Activated naive CD8-positive, alpha-beta T cell treated with anti-CD3 and anti-CD28 coated beads for 36 hours (primary cell): ENCODE results near the gene ELFN2. TPM values are rescaled to one million over a fixed set of nuclear protein-coding genes. Genes with fewer than 3 reads are reported as not detected.
A peak's percentile ranks its signal among the peaks of the same experiment; 100 is the strongest.

Experiments used
- DNase-seq: peaks from one replicate; pipeline ENCODE4 v3.0.0; 2021
- H3K27ac Mint-ChIP-seq: one replicate; pipeline ENCODE4 v1.8.0; 2022; ENCODE audit warnings: mild to moderate bottlenecking, moderate library complexity, mixed read lengths
- H3K27me3 Mint-ChIP-seq: one replicate; pipeline ENCODE4 v1.8.0; 2022; ENCODE audit warnings: mild to moderate bottlenecking, mixed read lengths
- H3K36me3 Mint-ChIP-seq: one replicate; pipeline ENCODE4 v1.8.0; 2021; ENCODE audit warnings: mild to moderate bottlenecking, mixed read lengths
- H3K4me1 Mint-ChIP-seq: one replicate; pipeline ENCODE4 v1.8.0; 2021; ENCODE audit warnings: mixed read lengths
- H3K4me3 Mint-ChIP-seq: one replicate; pipeline ENCODE4 v1.8.0; 2022; ENCODE audit warnings: mild to moderate bottlenecking, moderate library complexity, mixed read lengths
- H3K9me3 Mint-ChIP-seq: one replicate; pipeline ENCODE4 v1.8.0; 2022; ENCODE audit warnings: mixed read lengths
- total RNA-seq, 2 experiments: library from RNA; stranded (reverse); gene quantifications; one replicate each; pipeline ENCODE4 v1.2.3, GENCODE V29; 2021

ELFN2 gene
- total RNA-seq, 2 experiments from 2014 or later: 0.06 to 0.20 TPM

DNA sequence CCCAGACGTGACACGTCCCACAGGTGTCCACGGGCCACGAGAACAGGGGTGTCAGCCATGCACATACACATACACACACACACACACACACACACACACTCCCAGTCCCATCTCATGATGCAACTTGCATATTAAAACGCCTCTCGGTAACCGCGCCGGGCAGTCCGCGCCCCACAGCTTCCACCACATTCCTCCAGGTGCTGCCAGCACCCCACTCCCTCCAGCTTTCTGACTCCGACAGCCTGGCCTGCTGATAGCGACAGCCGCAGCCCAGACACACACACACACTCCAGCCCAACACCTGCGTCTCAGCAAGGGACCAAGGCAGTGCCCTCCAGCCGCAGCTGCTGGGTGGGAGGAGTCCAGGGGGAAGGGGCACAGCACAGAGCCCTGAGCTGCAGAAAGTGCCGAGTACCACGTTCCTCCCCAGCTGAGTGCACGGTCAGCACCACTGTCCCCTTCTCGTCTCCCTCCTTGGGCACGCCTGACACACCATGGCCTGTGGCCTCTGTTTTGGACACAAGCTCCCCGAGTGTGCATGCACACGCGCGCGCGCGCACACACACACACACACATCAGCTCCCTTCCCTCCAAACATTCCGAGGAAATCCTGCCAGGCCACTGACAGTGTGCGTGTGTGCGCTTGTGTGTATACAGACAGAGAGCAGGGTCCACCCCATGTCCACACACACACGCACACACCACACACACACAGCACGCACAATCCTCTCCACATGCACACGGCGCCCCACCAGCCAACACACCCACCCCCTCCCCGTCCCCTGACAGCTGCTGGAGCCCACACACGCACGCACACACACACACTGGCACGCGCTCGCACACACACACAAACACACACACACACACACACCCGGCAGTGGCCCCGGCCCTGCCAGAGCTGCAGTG, 1.2 kb downstream of the ELFN2 start:
- H3K4me1 Mint-ChIP-seq: peaks cover 17% of the 10 kb centered on the region
- H3K27ac Mint-ChIP-seq: no peak overlapping the region
- H3K9me3 Mint-ChIP-seq: no peaks in the 10 kb centered on the region
- peak overlapping the region; percentile 59 for H3K4me3 Mint-ChIP-seq
- no peak for DNase-seq
- no peaks in the 10 kb centered on the region for H3K36me3 Mint-ChIP-seq
- H3K27me3 Mint-ChIP-seq: peaks cover 58% of the 10 kb centered on the region

DNA sequence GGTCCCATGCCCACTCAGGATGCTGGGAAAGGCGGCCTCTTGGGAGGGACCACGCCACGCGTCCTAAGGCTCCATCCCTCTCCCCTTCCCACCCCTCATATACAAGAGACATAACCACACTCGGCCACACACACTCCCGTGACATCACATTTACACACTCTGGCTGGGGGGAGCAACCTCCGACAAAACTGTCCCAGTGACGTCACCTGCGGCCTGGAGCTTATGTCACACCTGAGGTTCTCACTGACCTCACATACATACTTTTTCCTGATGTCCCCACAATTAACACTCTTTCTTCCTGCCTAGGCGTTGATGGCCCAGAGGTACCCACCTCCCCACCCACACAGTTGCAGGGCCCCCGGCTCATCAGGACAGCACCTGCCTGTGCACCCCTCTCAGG, 1.9 kb downstream of the ELFN2 start:
- no peak overlapping the region for H3K27ac Mint-ChIP-seq
- peaks cover 16% of the 10 kb centered on the region for H3K4me1 Mint-ChIP-seq
- DNase-seq: no peak

DNA sequence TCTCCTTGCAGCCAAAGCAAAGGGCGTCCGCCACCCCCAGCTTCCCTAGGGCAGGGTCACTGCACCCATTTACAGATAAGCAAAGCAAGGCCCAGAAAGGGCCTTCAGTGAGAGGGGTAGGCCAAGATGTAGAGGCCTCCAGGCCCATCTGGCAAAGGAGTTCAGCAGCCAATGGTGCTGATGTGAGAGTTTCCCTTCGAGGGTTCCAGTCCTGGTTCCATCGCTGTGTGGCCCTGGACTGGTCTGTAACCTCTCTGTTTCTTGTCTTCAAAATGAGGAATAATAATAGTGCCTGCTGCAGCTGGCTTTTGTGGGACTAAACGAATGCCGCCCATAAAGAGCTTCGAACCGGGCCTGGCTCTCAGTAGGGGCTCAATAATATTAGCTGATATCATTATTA, 4.0 kb downstream of the ELFN2 start:
- Mint-ChIP-seq H3K4me1 (peaks cover 24% of the 10 kb centered on the region), H3K27me3 (peaks cover 66% of the 10 kb centered on the region), H3K27ac (no peak overlapping the region), H3K36me3 (no peaks in the 10 kb centered on the region), H3K9me3 (no peaks in the 10 kb centered on the region), H3K4me3 (no peak overlapping the region)
- DNase-seq: no peak

More for the DNA sequence above, 1.9 kb downstream of the ELFN2 start:
- no peaks in the 10 kb centered on the region for H3K9me3 Mint-ChIP-seq
- H3K36me3 Mint-ChIP-seq: no peaks in the 10 kb centered on the region
- H3K27me3 Mint-ChIP-seq: peaks cover 60% of the 10 kb centered on the region
- H3K4me3 Mint-ChIP-seq: no peak overlapping the region

DNA sequence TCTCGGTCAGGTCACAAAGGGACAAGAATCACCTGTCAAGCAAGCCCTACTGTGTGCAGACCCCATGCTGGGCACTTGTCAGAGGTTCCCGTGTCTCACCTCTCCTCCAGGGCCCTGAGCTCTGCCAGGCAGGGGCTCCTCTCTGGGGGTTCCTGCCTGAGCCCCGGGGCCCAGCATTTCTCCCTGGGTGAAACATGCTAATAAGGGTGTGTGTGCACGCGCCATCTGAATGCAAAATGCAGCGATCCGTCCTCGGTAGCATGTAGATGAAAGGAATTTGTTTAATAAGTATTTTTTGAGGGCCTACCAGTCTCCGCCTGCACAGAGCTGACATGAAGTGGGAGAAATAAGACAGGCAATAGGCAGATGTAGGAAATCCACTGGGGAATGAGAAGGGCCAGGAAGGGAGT, 5.8 kb downstream of the ELFN2 start:
- no peak overlapping the region for H3K4me3 Mint-ChIP-seq
- H3K27me3 Mint-ChIP-seq: peaks cover 70% of the 10 kb centered on the region
- DNase-seq: no peak
- H3K4me1 Mint-ChIP-seq: peaks cover 27% of the 10 kb centered on the region
- no peak overlapping the region for H3K27ac Mint-ChIP-seq
- no peaks in the 10 kb centered on the region for H3K36me3 Mint-ChIP-seq
- no peaks in the 10 kb centered on the region for H3K9me3 Mint-ChIP-seq

DNA sequence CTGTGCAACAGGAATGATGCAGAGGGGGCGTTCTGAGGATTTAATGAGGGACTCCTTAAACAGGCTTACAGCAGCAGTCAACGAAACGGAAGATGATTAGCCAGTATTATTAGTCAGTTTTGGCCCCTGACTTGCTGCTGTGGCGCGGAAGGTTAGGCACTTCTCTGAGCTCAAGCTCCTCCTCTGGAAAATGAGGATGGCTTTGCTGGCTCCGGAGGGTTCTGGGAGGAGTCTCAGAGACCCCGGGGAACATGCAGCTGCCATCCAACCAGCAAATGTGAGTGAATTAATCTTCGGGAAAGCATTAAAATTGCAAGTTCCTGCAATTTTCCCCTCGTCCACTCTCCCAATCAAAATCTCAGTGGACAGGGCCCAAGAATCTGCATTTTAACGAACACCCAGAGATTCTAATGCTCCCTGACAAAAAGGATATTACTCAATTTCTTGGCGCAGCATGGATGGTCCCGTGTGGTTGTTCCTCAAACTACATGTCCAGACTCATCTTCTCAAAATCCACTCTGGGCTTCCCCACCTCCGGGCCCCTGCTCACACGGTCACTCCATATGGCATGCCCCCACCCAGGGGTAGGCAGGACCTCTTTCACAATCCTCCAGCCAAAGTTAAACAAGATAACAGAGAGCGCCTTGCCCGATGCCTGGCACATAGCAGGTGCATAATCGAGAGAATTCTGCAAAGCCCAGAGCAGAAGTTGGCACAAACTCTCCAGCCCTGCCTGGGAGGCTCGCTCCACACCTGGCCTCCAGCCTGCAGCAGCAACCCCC, 6.4 kb downstream of the ELFN2 start:
- Mint-ChIP-seq H3K4me3 (peak overlapping the region; percentile 77), H3K9me3 (no peaks in the 10 kb centered on the region), H3K27ac (no peak overlapping the region), H3K27me3 (peaks cover 70% of the 10 kb centered on the region), H3K4me1 (peaks cover 25% of the 10 kb centered on the region), H3K36me3 (no peaks in the 10 kb centered on the region)
- DNase-seq: no peak

DNA sequence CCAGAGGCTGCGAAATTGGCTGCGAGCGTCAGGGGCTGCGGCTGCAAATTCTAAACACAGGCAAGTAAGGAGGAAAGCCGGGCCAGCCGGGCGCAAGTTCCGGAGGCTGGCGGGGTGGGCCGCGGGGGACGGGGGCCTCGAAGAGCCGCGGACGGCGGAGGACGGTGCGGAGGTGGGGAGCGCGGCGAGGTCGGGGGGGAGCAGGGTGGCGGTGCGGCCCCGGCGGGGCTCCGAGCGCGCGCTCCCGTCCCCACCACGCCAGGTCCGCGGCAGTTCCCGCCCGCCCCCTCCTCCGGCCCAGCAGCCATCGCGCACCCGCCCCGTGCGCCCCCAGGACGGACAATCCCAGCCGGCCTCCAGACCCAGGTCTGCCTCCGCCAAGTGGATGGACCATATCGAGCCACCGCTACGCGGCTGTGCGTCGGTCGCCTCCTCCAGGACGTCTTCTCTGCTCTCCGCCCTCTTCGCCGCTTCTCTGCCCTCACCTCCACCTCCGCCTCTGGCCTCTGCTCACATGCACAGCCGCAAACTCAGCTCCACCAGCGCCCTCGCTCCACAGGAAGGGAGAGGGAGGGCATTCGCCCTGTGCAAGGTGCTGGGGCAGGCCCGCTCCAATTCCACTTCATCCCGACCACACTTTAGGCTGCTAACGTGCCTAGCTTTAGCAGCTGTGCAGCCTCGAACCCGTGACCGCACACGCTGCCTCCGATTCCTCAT, 7.2 kb downstream of the ELFN2 start:
- peak; percentile 46 for DNase-seq
- Mint-ChIP-seq H3K4me1 (peaks cover 24% of the 10 kb centered on the region), H3K36me3 (no peaks in the 10 kb centered on the region), H3K9me3 (no peaks in the 10 kb centered on the region), H3K4me3 (peak overlapping the region; percentile 77), H3K27ac (no peak overlapping the region), H3K27me3 (peaks cover 70% of the 10 kb centered on the region)

DNA sequence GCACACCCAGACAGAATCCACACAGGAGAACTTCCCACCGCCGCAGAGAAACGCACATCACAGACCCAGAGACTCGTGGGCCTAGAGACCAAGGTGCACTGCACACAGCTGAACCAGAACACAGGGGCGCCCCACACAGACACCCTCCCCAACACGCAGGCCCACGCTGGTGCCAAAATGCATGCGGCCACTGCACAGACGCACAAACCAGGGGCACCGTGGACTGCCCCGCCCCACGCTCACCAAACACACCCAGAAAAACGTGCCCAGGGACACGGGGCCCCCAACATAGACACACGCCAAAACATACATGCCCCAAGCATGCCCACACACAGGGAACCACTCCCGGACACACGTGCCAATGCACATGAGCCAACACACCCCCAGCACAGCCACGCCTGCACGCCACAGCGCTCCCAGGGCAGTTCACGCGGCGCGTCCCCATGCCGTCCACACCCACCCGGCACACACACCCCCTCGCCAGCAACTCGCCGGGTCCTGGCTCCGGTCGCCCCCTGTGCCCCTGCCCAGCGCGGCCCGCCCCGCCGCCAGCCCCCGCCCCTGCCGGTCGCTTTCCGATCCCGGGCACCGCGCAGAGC, 7.8 kb downstream of the ELFN2 start:
- no peaks in the 10 kb centered on the region for H3K36me3 Mint-ChIP-seq
- no peak for DNase-seq
- H3K4me1 Mint-ChIP-seq: peaks cover 24% of the 10 kb centered on the region
- peaks cover 73% of the 10 kb centered on the region for H3K27me3 Mint-ChIP-seq
- H3K9me3 Mint-ChIP-seq: no peaks in the 10 kb centered on the region
- no peak overlapping the region for H3K27ac Mint-ChIP-seq
- H3K4me3 Mint-ChIP-seq: peak overlapping the region; percentile 52

DNA sequence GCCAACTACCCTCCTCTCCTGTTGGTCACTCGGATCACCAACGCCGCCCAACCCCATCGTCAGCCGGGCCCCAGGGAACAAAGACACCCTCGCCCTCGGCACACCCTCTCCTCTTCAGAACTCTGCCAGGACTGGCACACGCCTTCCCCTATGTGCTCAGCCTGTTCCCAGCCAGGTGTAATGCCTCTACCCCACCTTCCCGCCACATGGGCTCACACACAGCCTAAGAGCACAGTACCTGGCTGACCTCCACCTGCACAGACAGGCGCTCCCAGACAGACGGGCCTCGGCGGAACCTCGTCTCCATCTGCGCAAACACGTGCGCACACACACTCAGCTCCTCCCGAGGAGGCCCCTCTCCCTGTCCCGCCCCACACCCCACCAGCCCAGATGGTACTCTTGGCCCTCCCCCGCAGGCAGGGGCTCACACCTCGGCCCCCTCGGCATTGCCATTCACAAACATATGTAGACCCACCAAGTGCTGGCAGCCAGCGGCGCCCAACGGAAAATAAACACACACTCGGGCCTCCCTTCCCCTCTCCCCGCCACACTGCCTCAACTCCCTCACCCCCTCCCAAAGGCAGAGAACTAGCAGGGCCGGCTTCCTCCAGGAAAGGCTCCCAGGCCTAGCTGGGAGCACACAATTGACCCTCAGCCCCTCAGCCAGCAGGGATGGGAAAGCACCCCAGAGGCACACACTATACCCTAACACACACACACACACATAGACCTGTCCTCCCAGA, 8.5 kb downstream of the ELFN2 start:
- no peak overlapping the region for H3K27ac Mint-ChIP-seq
- no peaks in the 10 kb centered on the region for H3K9me3 Mint-ChIP-seq
- H3K27me3 Mint-ChIP-seq: peaks cover 69% of the 10 kb centered on the region
- H3K36me3 Mint-ChIP-seq: no peaks in the 10 kb centered on the region
- peaks cover 24% of the 10 kb centered on the region for H3K4me1 Mint-ChIP-seq
- no peak for DNase-seq
- peak overlapping the region; percentile 52 for H3K4me3 Mint-ChIP-seq

DNA sequence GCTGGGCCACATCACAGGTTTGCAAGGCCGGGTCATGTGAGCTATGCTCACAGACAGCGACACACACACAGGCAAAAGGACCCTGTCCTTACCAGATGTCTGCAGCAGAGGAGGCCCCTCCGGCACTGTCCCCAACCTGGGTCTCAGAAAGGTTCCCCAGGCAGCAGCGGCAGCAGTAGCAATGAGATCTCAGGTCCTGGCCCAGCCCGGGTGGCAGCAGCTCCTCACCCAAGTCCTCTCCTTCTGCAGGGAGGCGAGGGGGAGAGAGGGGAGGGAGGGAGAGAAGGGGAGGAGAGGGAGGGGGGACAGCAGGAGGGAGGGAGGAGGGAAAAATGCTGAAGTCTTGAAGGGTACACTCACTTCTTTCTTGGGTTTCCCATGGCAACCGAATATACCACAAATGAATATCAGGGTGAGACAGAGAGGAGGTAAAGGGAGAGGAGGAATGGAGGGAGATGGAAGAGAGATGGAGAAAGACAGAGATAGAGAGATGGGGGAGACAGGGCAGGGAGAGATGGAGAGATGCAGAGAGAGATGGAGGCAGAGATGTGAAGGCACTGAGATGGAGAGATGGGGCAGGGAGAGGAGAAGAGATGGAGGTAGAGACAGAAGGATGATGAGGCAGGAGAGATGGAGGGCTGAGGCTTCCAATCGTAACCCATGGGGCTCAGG, 9.5 kb downstream of the ELFN2 start:
- Mint-ChIP-seq H3K27ac (no peak overlapping the region), H3K4me3 (no peak overlapping the region), H3K27me3 (peaks cover 76% of the 10 kb centered on the region), H3K9me3 (no peaks in the 10 kb centered on the region), H3K4me1 (peaks cover 24% of the 10 kb centered on the region), H3K36me3 (no peaks in the 10 kb centered on the region)
- DNase-seq: no peak

DNA sequence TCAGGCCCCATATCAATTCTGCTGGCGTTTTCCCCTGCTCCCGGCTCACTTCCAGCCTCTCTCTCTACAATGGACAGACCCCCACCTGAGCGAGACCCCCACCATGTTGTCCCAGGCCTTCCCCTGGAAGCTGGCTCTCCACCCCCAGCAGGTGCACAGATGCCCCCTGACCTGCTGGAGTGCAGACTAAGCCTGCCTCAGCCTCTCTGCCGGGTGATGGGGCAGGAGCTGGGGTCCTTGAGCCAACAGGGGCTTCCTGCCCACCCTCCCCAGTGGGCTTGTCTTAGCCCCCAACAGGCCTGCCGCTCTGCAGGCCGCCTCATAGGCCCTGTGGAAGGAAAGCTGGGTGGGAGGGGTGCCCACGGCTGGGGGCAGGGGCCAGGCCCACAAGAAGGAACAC, 10.0 kb downstream of the ELFN2 start:
- no peak overlapping the region for H3K4me3 Mint-ChIP-seq
- peaks cover 24% of the 10 kb centered on the region for H3K4me1 Mint-ChIP-seq
- no peak overlapping the region for H3K27ac Mint-ChIP-seq
- H3K9me3 Mint-ChIP-seq: no peaks in the 10 kb centered on the region
- peaks cover 76% of the 10 kb centered on the region for H3K27me3 Mint-ChIP-seq
- no peaks in the 10 kb centered on the region for H3K36me3 Mint-ChIP-seq
- no peak for DNase-seq

DNA sequence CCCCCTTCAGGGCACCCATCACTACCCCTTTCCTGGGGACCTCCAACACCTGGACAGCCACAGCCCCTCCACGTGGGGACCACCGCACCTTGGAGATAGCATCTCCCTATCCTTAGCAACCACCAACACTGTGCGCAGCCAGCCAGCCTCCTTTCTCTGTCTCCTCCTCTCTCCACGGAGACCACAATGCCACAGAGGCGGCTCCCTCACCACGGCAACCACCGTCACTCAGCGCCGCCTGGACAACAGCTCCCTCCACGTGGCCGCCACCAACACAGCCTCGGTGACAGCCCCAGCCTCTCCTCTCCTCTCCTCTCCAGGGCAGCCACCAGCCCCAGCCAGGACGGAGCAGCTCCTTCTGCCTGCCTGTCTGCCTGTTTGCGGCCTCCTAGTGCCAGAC, 10.5 kb downstream of the ELFN2 start:
- Mint-ChIP-seq H3K9me3 (no peaks in the 10 kb centered on the region), H3K27me3 (peaks cover 76% of the 10 kb centered on the region), H3K4me3 (no peak overlapping the region), H3K27ac (no peak overlapping the region), H3K4me1 (peaks cover 22% of the 10 kb centered on the region), H3K36me3 (no peaks in the 10 kb centered on the region)
- peak; percentile 52 for DNase-seq

DNA sequence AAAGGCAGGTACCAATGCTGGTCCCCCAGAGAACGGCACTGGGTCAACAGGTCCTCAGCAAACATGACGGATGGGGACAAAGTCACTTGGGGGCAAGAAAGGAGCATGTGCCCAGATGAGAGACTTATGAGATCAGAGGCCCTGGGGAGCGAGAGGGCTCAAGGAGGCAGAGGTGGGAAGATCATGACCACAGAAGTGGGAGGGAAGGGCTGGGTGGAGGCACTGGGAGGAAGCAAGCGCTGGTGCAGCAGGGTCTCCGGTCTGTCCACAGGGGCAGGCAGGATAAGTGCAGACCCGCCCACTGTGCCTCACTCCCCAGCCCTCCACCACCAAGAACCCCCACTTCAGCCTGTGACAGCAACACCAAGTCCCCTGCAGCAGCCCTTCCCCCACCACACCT, 10.9 kb downstream of the ELFN2 start:
- no peak for DNase-seq
- Mint-ChIP-seq H3K27ac (no peak overlapping the region), H3K36me3 (no peaks in the 10 kb centered on the region), H3K9me3 (no peaks in the 10 kb centered on the region), H3K27me3 (peaks cover 71% of the 10 kb centered on the region), H3K4me3 (no peak overlapping the region), H3K4me1 (peaks cover 22% of the 10 kb centered on the region)

DNA sequence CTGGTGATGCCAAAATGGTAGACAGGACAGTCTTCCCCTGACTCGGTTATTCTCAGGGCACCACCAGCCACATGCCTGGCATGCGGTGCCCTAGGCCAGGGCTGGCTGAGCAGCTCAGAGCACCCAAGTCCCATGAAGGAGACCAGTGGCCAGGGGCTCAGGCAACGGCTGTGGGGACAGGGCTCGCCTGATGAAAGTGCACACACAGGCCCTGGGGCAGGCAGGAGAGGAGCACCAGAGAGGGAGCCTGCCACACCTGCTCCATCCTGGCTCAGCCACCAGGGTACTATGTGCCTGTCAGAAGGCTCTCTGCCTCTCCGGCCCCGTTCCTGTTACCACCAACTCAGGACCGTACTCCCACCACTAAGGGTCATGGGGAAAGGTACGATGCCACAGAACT, 12.1 kb downstream of the ELFN2 start:
- no peak for DNase-seq
- H3K4me3 Mint-ChIP-seq: no peak overlapping the region
- no peaks in the 10 kb centered on the region for H3K9me3 Mint-ChIP-seq
- no peaks in the 10 kb centered on the region for H3K36me3 Mint-ChIP-seq
- H3K27me3 Mint-ChIP-seq: peaks cover 60% of the 10 kb centered on the region
- no peak overlapping the region for H3K27ac Mint-ChIP-seq
- peaks cover 24% of the 10 kb centered on the region for H3K4me1 Mint-ChIP-seq

DNA sequence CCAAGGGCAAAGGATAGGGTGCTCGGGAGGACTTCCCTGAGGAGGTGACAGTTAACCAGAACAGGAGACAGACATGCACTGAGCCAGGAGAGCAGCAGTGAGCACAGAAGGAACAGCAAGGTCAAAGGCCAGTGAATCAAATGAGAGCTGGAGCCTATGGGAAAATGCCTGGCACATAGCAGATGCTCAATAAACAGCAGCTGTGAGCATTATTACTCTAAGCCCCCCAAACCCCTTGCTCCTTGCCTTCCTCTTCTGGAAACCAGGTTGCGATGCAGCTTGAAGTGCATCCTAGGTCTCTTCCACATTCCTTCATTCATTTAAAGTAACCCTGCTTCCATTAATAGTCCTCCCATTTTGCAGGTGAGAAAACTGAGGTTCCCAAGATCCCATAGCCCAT, 13.0 kb downstream of the ELFN2 start:
- no peak overlapping the region for H3K4me3 Mint-ChIP-seq
- no peak overlapping the region for H3K27ac Mint-ChIP-seq
- DNase-seq: no peak
- H3K9me3 Mint-ChIP-seq: no peaks in the 10 kb centered on the region
- H3K27me3 Mint-ChIP-seq: peaks cover 53% of the 10 kb centered on the region
- no peaks in the 10 kb centered on the region for H3K36me3 Mint-ChIP-seq
- peaks cover 20% of the 10 kb centered on the region for H3K4me1 Mint-ChIP-seq
